ENCODE data around the gene OGFR.

DNA sequence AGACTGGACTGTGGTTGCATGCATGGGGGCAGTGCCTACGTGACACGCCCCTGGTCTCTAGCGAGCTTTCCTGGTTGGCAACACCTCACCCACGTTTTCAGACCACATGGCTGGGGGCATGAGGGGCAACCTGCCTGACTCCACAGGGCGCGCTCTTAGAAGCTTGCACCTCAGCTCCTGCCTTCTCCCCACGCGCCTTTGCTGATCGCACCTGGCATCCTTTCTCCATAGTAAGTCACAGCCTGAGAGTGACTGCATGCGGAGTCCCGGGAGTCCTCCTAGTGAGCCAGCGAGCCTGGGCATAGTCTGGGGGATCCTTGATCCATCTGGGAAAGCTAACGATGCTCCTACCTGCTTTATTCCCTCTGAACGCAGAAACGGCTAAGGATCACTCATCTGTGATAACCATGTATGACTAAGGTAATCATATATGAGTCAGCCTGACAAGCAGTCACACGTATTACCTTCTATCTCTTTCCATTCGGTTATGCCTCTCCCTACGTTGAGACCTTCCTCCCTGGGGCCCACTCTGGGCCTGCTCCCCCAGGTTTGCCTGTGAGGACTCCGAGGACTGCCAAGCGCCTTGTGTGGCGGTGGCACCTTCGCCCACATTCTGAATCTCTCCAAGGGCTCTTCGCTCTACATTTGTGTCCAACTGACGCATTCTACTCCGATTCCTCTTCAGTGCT lies 52.4 kb downstream of the OGFR start:
- TF ChIP-seq CTCF (IDR thresholded peaks at IDR 0.05): no peak
- no peak for TF ChIP-seq POLR2A (IDR thresholded peaks at IDR 0.05)

Measured in prostate gland (tissue), 2 donors.